ENCODE measurements around the gene EML6. TPM values are rescaled to one million over a fixed set of nuclear protein-coding genes. Genes with fewer than 3 reads are reported as not detected.

The EML6 gene
- total RNA-seq, 1 experiment from 2014 or later, result 5.2 TPM

DNA sequence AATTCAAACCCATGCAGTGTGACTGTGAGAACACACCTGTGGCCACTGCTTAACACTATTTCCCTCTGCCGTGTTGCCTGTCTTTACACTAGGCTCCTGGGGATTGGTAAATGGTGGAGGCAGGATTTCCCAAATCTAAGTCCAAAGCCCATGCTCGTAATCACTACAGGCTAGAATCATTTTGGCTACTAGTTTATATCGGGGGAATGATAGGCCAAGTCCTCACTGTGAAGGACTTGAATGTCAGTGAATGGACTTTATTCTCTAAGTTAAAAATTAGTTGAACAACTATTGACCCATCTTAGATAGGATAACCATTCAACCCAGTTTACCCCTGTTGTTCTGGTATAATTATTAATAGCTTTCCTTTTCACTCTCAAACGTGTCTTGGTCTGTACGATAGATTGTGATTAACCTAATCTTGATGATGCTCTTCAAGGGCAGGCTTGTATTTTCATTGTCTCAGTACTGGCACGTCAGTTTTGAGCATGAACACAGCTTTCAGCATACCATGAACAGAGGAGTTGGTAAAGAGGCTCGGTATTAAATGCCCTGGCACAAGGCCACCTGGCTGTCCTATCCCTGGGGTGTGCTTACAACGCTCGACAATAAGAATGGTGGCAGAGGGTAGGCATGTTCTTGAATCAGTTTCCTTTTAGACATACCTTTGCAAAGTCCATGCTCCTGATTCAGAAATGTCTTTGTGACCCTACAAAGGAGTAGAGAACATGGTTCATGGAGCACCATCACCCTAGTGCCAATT lies 177.9 kb downstream of the EML6 start:
- Histone ChIP-seq H3K9me3 (no peaks in the 10 kb centered on the region), H3K4me1 (peaks cover 50% of the 10 kb centered on the region), H3K4me3 (ENCODE audit: low read depth, low read length) (no peak overlapping the region), H3K36me3 (ENCODE audit: control insufficient read depth, insufficient read depth, low read length) (no peaks in the 10 kb centered on the region), H3K27me3 (replicated peaks; ENCODE audit: control insufficient read depth, insufficient read depth, low read length) (no peaks in the 10 kb centered on the region)
- TF ChIP-seq, protein P1, sequence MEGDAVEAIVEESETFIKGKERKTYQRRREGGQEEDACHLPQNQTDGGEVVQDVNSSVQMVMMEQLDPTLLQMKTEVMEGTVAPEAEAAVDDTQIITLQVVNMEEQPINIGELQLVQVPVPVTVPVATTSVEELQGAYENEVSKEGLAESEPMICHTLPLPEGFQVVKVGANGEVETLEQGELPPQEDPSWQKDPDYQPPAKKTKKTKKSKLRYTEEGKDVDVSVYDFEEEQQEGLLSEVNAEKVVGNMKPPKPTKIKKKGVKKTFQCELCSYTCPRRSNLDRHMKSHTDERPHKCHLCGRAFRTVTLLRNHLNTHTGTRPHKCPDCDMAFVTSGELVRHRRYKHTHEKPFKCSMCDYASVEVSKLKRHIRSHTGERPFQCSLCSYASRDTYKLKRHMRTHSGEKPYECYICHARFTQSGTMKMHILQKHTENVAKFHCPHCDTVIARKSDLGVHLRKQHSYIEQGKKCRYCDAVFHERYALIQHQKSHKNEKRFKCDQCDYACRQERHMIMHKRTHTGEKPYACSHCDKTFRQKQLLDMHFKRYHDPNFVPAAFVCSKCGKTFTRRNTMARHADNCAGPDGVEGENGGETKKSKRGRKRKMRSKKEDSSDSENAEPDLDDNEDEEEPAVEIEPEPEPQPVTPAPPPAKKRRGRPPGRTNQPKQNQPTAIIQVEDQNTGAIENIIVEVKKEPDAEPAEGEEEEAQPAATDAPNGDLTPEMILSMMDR (IDR thresholded peaks at IDR 0.05; ENCODE audit: insufficient read depth in 1 of 2, low read depth in 1 of 2, low read length in 1 of 2, severe bottlenecking in 1 of 2, unreplicated experiment in 1 of 2), result no peak
- intact Hi-C loops (cut with micrococcal nuclease; ENCODE audit: unreplicated experiment), result loop anchor here (5.0 kb wide), 1 partner anchor 66 kb away; no protein-coding TSS in a partner anchor
- CTCF ChIA-PET, result no interaction called here
- peaks cover 22% of the 10 kb centered on the region for H3K4me1 Mint-ChIP-seq (ENCODE audit: low read depth, unreplicated experiment)
- H3K4me3 Mint-ChIP-seq (ENCODE audit: unreplicated experiment), result no peak overlapping the region
- no peaks in the 10 kb centered on the region for H3K36me3 Mint-ChIP-seq (ENCODE audit: insufficient read depth, unreplicated experiment)
- POLR2A ChIA-PET, result no interaction called here
- no TSS peak for BruUV-seq (replicated peaks)
- no peak overlapping the region for H3K27ac Mint-ChIP-seq (ENCODE audit: unreplicated experiment)
- DNase-seq, result no peak
- H3K9me3 Mint-ChIP-seq (ENCODE audit: unreplicated experiment), result no peaks in the 10 kb centered on the region
- H3K27me3 Mint-ChIP-seq (ENCODE audit: insufficient read depth, unreplicated experiment), result no peaks in the 10 kb centered on the region

DNA sequence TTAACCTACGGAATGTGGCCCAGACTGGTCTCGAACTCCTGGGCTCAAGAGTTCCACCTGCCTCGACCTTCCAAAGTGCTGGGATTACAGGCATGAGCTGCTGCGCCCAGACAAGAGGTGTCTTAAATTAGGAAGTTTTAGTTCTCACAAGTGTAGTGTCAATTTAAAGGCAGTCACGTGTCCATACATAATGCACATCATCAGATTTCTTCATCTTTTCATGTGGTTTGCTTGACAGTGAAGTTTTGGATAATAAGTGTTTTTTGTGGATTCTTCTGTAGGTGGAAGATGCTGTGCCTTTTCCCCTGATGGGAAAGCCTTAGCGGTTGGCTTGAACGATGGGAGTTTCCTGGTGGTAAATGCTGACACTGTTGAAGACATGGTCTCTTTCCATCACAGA lies 179.3 kb downstream of the EML6 start:
- Histone ChIP-seq H3K27me3 (replicated peaks; ENCODE audit: control insufficient read depth, insufficient read depth, low read length) (no peaks in the 10 kb centered on the region), H3K36me3 (ENCODE audit: control insufficient read depth, insufficient read depth, low read length) (no peaks in the 10 kb centered on the region), H3K4me3 (ENCODE audit: low read depth, low read length) (no peak overlapping the region), H3K9me3 (no peaks in the 10 kb centered on the region), H3K4me1 (peaks cover 53% of the 10 kb centered on the region)
- Mint-ChIP-seq H3K36me3 (ENCODE audit: insufficient read depth, unreplicated experiment) (no peaks in the 10 kb centered on the region), H3K4me3 (ENCODE audit: unreplicated experiment) (no peak overlapping the region), H3K27ac (ENCODE audit: unreplicated experiment) (no peak overlapping the region), H3K27me3 (ENCODE audit: insufficient read depth, unreplicated experiment) (no peaks in the 10 kb centered on the region), H3K9me3 (ENCODE audit: unreplicated experiment) (no peaks in the 10 kb centered on the region), H3K4me1 (ENCODE audit: low read depth, unreplicated experiment) (peaks cover 24% of the 10 kb centered on the region)
- BruUV-seq (replicated peaks), result no TSS peak
- intact Hi-C loops (cut with micrococcal nuclease; ENCODE audit: unreplicated experiment), result loop anchor here (5.0 kb wide), 1 partner anchor 65 kb away; no protein-coding TSS in a partner anchor
- no peak for DNase-seq
- ChIA-PET CTCF (no interaction called here), POLR2A (no interaction called here)
- TF ChIP-seq, protein P1 (IDR thresholded peaks at IDR 0.05; ENCODE audit: insufficient read depth in 1 of 2, low read depth in 1 of 2, low read length in 1 of 2, severe bottlenecking in 1 of 2, unreplicated experiment in 1 of 2), result no peak

DNA sequence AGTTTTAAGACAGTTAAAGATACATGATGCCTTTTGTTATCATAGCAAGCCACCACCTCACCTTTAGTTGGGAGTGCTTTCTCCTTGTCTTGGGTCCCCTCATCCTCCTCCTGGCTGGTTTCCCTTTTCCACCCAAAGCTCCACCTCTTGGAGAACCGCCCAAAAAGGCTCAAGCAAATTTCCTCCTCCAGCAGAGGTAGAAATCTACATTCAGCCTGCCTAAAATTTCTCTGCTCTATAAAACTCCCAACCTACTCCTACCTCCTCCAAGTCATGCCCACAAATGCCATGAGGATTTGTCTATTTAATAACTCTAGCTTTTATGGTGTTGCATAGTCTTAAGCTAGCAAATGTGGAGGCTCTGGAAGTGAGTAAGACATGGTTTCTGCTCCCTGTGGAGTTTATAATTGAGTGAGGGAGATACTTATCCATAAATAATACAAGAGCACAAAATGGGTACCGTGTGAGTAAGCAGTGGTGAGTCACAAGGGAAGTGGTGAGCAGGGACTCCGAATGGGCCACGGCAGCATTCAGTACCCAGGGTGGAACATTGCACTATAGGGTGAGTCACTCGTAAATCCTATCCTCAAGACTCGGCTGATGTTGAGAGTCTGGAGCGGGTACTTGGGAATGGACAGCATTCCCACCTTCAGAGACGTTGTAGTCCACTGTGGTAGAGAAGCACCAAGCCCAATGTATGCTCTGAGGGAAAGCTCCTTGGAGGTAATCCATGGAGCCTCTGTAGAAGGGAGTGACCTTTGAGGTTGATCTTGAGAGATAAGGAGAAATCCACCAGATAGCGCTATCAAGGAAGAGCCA lies 180.5 kb downstream of the EML6 start:
- ChIA-PET CTCF (no interaction called here), POLR2A (no interaction called here)
- no TSS peak for BruUV-seq (replicated peaks)
- TF ChIP-seq, protein P1 (IDR thresholded peaks at IDR 0.05; ENCODE audit: insufficient read depth in 1 of 2, low read depth in 1 of 2, low read length in 1 of 2, severe bottlenecking in 1 of 2, unreplicated experiment in 1 of 2), result no peak
- peak in 1 of 2 experiments; percentile 58 for DNase-seq
- H3K4me3 Mint-ChIP-seq (ENCODE audit: unreplicated experiment), result peak overlapping the region; percentile 25
- H3K9me3 ChIP-seq, result no peaks in the 10 kb centered on the region
- peaks cover 53% of the 10 kb centered on the region for H3K4me1 ChIP-seq
- no peaks in the 10 kb centered on the region for H3K27me3 ChIP-seq (replicated peaks; ENCODE audit: control insufficient read depth, insufficient read depth, low read length)
- H3K36me3 ChIP-seq (ENCODE audit: control insufficient read depth, insufficient read depth, low read length), result no peaks in the 10 kb centered on the region
- no peaks in the 10 kb centered on the region for H3K27me3 Mint-ChIP-seq (ENCODE audit: insufficient read depth, unreplicated experiment)
- H3K9me3 Mint-ChIP-seq (ENCODE audit: unreplicated experiment), result no peaks in the 10 kb centered on the region
- peak overlapping the region; percentile 31 for H3K27ac Mint-ChIP-seq (ENCODE audit: unreplicated experiment)
- no peaks in the 10 kb centered on the region for H3K36me3 Mint-ChIP-seq (ENCODE audit: insufficient read depth, unreplicated experiment)
- intact Hi-C loops (cut with micrococcal nuclease; ENCODE audit: unreplicated experiment), result loop anchor here (5.0 kb wide), 1 partner anchor 63 kb away; no protein-coding TSS in a partner anchor
- no peak overlapping the region for H3K4me3 ChIP-seq (ENCODE audit: low read depth, low read length)
- H3K4me1 Mint-ChIP-seq (ENCODE audit: low read depth, unreplicated experiment), result peaks cover 24% of the 10 kb centered on the region

Measured in Caco-2 (cell line).